ENCODE data around the gene ZSCAN12.
"Not testable (repeated sequence)": the region's sequence is repeated elsewhere in the genome, so short reads cannot be mapped to it uniquely, and the experiment has no call there.

Gene ZSCAN12

GRCh38 chr6:28395918-28396317 is 3.6 kb downstream of the ZSCAN12 start:
- in situ Hi-C loops (cut with MboI; ENCODE audit: low sequenced_read_pairs): no loop called here

GRCh38 chr6:28393912-28394662 is 5.5 kb downstream of the ZSCAN12 start:
- in situ Hi-C loops (cut with MboI; ENCODE audit: low sequenced_read_pairs): no loop called here

GRCh38 chr6:28390688-28391087 is 8.9 kb downstream of the ZSCAN12 start:
- in situ Hi-C loops (cut with MboI; ENCODE audit: low sequenced_read_pairs): no loop called here

GRCh38 chr6:28384143-28384533 is 15.4 kb downstream of the ZSCAN12 start:
- in situ Hi-C loops (cut with MboI; ENCODE audit: low sequenced_read_pairs): no loop called here

GRCh38 chr6:28383235-28384142 is 16.1 kb downstream of the ZSCAN12 start:
- in situ Hi-C loops (cut with MboI; ENCODE audit: low sequenced_read_pairs): no loop called here

- in situ Hi-C loops (cut with MboI; ENCODE audit: low sequenced_read_pairs): no loop called here
These were observed 19.2 kb downstream of the ZSCAN12 start for GRCh38 chr6:28380381-28380780.

GRCh38 chr6:28378644-28379043 is 20.9 kb downstream of the ZSCAN12 start:
- in situ Hi-C loops (cut with MboI; ENCODE audit: low sequenced_read_pairs): no loop called here

GRCh38 chr6:28377879-28378278 is 21.7 kb downstream of the ZSCAN12 start:
- in situ Hi-C loops (cut with MboI; ENCODE audit: low sequenced_read_pairs): no loop called here

GRCh38 chr6:28373925-28374324 is 25.6 kb downstream of the ZSCAN12 start:
- in situ Hi-C loops (cut with MboI; ENCODE audit: low sequenced_read_pairs): no loop called here

GRCh38 chr6:28371706-28372451 is 27.7 kb downstream of the ZSCAN12 start:
- in situ Hi-C loops (cut with MboI; ENCODE audit: low sequenced_read_pairs): no loop called here

GRCh38 chr6:28371280-28371679 is 28.3 kb downstream of the ZSCAN12 start:
- in situ Hi-C loops (cut with MboI; ENCODE audit: low sequenced_read_pairs): no loop called here

GRCh38 chr6:28370440-28370839 is 29.1 kb downstream of the ZSCAN12 start:
- in situ Hi-C loops (cut with MboI; ENCODE audit: low sequenced_read_pairs): no loop called here

- in situ Hi-C loops (cut with MboI; ENCODE audit: low sequenced_read_pairs): no loop called here
These were observed 30.1 kb downstream of the ZSCAN12 start for GRCh38 chr6:28369463-28369862.

- in situ Hi-C loops (cut with MboI; ENCODE audit: low sequenced_read_pairs): no loop called here
These were observed 31.0 kb downstream of the ZSCAN12 start for GRCh38 chr6:28368522-28368921.

- in situ Hi-C loops (cut with MboI; ENCODE audit: low sequenced_read_pairs): not testable (repeated sequence)
These were observed 34.0 kb downstream of the ZSCAN12 start for GRCh38 chr6:28365590-28365989.

- in situ Hi-C loops (cut with MboI; ENCODE audit: low sequenced_read_pairs): no loop called here
These were observed 38.6 kb downstream of the ZSCAN12 start for GRCh38 chr6:28360961-28361360.

- in situ Hi-C loops (cut with MboI; ENCODE audit: low sequenced_read_pairs): not testable (repeated sequence)
These were observed 40.0 kb downstream of the ZSCAN12 start for GRCh38 chr6:28359562-28359961.

- in situ Hi-C loops (cut with MboI; ENCODE audit: low sequenced_read_pairs): no loop called here
These were observed 42.5 kb downstream of the ZSCAN12 start for GRCh38 chr6:28357036-28357435.

- in situ Hi-C loops (cut with MboI; ENCODE audit: low sequenced_read_pairs): no loop called here
These were observed 42.9 kb downstream of the ZSCAN12 start for GRCh38 chr6:28356666-28357020.

GRCh38 chr6:28355743-28356665 is 43.5 kb downstream of the ZSCAN12 start:
- in situ Hi-C loops (cut with MboI; ENCODE audit: low sequenced_read_pairs): no loop called here
